ENCODE measurements around the gene SMDT1.
A peak's percentile ranks its signal among the peaks of the same experiment; 100 is the strongest.
"Not testable (repeated sequence)": the region's sequence is repeated elsewhere in the genome, so short reads cannot be mapped to it uniquely, and the experiment has no call there.

The SMDT1 gene

DNA sequence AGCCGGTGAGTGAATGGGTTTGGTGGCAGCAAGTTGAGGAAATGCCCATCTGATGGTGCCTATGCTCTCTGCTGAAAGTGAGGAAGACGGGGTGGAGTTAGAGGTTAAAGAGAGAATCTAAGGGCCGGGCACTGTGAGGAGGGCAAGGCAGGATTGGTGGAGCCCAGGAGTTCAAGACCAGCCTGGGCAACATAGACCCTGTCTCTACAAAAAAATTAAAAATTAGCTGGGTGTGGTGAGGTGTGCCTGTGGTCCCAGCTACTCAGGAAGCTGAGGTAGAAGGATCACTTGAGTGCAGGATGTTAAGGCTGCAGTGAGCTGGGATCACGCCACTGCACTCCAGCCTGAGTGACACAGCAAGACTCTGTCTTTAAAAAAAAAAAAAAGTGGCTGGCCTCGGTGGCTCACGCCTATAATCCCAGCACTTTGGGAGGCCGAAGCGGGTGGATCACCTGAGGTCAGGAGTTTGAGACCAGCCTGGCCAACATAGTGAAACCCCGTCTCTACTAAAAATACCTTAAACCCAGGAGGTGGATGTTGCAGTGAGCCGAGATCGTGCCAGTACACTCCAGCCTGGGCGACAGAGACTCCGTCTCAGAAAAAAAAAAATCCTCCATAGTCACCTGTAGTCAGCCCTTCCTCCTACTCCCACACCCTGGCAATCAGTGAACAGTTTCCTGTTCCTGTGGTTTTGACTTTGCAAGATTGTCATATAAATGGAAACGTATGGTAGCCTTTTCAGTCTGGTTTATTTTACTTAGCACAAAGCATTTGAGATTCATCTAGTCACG, 40.9 kb downstream of the SMDT1 start:
- not testable (repeated sequence) for H3K36me3 ChIP-seq (ENCODE audit: control insufficient read depth in 4 of 4, insufficient read depth in 4 of 4, low read length in 3 of 4); H3K27ac ChIP-seq (ENCODE audit: insufficient read depth in 1 of 2, low read depth in 1 of 2, low read length in 2 of 2, poor library complexity in 1 of 2, severe bottlenecking in 2 of 2); H3K27me3 ChIP-seq (replicated peaks in 2 of 5; ENCODE audit: control insufficient read depth in 4 of 5, insufficient read depth in 5 of 5, low read length in 4 of 5)
- ChIA-PET POLR2A (interaction anchor here (0.7 kb wide), 1 partner anchor 9 kb away, joined by 4 read pairs; no protein-coding TSS in a partner anchor), CTCF (interaction anchor here (1.8 kb wide), 1 partner anchor 30 kb away, joined by 6 read pairs; the partner anchor contains the start of gene NDUFA6)
- DNase-seq: peak; percentile 51 to 84 (median 72)
- Histone ChIP-seq H3K4me3 (ENCODE audit: control insufficient read depth in 1 of 7, extremely low read depth in 1 of 7, insufficient read depth in 4 of 7, low read depth in 2 of 7, low read length in 6 of 7) (peak overlapping the region in 4 of 7 experiments; percentile 10 to 45 (median 23)), H3K9me3 (ENCODE audit: control extremely low read depth in 1 of 5, control insufficient read depth in 4 of 5, insufficient read depth in 2 of 5, low read depth in 1 of 5, low read length in 4 of 5) (peaks cover 0 to 13% (median 4%) of the 10 kb centered on the region in 5 experiments), H3K4me1 (ENCODE audit: control extremely low read depth in 1 of 4, control insufficient read depth in 4 of 4, insufficient read depth in 4 of 4, low read length in 3 of 4) (peaks cover 0 to 21% (median 17%) of the 10 kb centered on the region in 4 experiments)
- WGBS (ENCODE audit: insufficient coverage): 0% methylated on average over 6 of the region's 15 CpGs

DNA sequence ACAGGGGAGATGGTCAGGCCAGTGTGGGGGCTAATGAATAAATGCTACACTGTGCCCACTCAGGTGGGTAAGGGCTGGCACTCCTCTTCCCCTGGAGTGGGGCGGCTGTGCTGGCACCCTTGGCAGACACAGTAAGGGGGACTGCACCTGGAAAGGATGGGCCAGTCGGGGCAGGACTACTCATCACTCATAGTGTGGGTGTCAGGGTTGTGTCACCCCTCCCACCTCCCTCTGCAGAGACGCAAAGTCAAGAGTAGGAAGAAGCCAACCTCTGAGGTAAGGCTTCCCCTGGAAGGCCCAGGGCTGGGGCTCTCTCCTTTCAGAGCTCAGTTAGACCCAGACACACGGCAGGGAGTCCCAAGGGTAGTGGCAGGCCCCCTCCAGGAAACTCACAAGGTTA, 44.0 kb downstream of the SMDT1 start:
- no CpG with 5 or more reads among the region's 4 CpGs for WGBS (ENCODE audit: insufficient coverage)
- H3K9me3 ChIP-seq (ENCODE audit: control extremely low read depth in 1 of 5, control insufficient read depth in 4 of 5, insufficient read depth in 2 of 5, low read depth in 1 of 5, low read length in 4 of 5); POLR2A ChIA-PET; H3K27ac ChIP-seq (ENCODE audit: insufficient read depth in 1 of 2, low read depth in 1 of 2, low read length in 2 of 2, poor library complexity in 1 of 2, severe bottlenecking in 2 of 2); CTCF ChIA-PET; H3K27me3 ChIP-seq (replicated peaks in 2 of 5; ENCODE audit: control insufficient read depth in 4 of 5, insufficient read depth in 5 of 5, low read length in 4 of 5); H3K36me3 ChIP-seq (ENCODE audit: control insufficient read depth in 4 of 4, insufficient read depth in 4 of 4, low read length in 3 of 4); DNase-seq; H3K4me3 ChIP-seq (ENCODE audit: control insufficient read depth in 1 of 7, extremely low read depth in 1 of 7, insufficient read depth in 4 of 7, low read depth in 2 of 7, low read length in 6 of 7): not testable (repeated sequence)
- peaks cover 0 to 21% (median 17%) of the 10 kb centered on the region in 4 experiments for H3K4me1 ChIP-seq (ENCODE audit: control extremely low read depth in 1 of 4, control insufficient read depth in 4 of 4, insufficient read depth in 4 of 4, low read length in 3 of 4)

- POLR2A ChIA-PET: no interaction called here
- Histone ChIP-seq H3K4me3 (ENCODE audit: control insufficient read depth in 1 of 7, extremely low read depth in 1 of 7, insufficient read depth in 4 of 7, low read depth in 2 of 7, low read length in 6 of 7) (no peak overlapping the region), H3K27me3 (replicated peaks in 2 of 5; ENCODE audit: control insufficient read depth in 4 of 5, insufficient read depth in 5 of 5, low read length in 4 of 5) (peaks cover 0 to 13% (median 0%) of the 10 kb centered on the region in 5 experiments), H3K9me3 (ENCODE audit: control extremely low read depth in 1 of 5, control insufficient read depth in 4 of 5, insufficient read depth in 2 of 5, low read depth in 1 of 5, low read length in 4 of 5) (no peaks in the 10 kb centered on the region), H3K27ac (ENCODE audit: insufficient read depth in 1 of 2, low read depth in 1 of 2, low read length in 2 of 2, poor library complexity in 1 of 2, severe bottlenecking in 2 of 2) (no peak overlapping the region), H3K36me3 (ENCODE audit: control insufficient read depth in 4 of 4, insufficient read depth in 4 of 4, low read length in 3 of 4) (no peaks in the 10 kb centered on the region), H3K4me1 (ENCODE audit: control extremely low read depth in 1 of 4, control insufficient read depth in 4 of 4, insufficient read depth in 4 of 4, low read length in 3 of 4) (no peaks in the 10 kb centered on the region)
- CTCF ChIA-PET: interaction anchor here (0.7 kb wide), 1 partner anchor 12 kb away, joined by 3 read pairs; no protein-coding TSS in a partner anchor
- 96% methylated on average over 15 of the region's 16 CpGs for WGBS (ENCODE audit: insufficient coverage)
- DNase-seq: no peak
These were observed 48.1 kb downstream of the SMDT1 start for GRCh38 chr22:42127606-42128005.

- WGBS (ENCODE audit: insufficient coverage): 95% methylated on average over 8 of the region's 13 CpGs
- DNase-seq; POLR2A ChIA-PET; H3K9me3 ChIP-seq (ENCODE audit: control extremely low read depth in 1 of 5, control insufficient read depth in 4 of 5, insufficient read depth in 2 of 5, low read depth in 1 of 5, low read length in 4 of 5); H3K4me1 ChIP-seq (ENCODE audit: control extremely low read depth in 1 of 4, control insufficient read depth in 4 of 4, insufficient read depth in 4 of 4, low read length in 3 of 4); H3K27ac ChIP-seq (ENCODE audit: insufficient read depth in 1 of 2, low read depth in 1 of 2, low read length in 2 of 2, poor library complexity in 1 of 2, severe bottlenecking in 2 of 2); H3K36me3 ChIP-seq (ENCODE audit: control insufficient read depth in 4 of 4, insufficient read depth in 4 of 4, low read length in 3 of 4); H3K4me3 ChIP-seq (ENCODE audit: control insufficient read depth in 1 of 7, extremely low read depth in 1 of 7, insufficient read depth in 4 of 7, low read depth in 2 of 7, low read length in 6 of 7): not testable (repeated sequence)
- H3K27me3 ChIP-seq (replicated peaks in 2 of 5; ENCODE audit: control insufficient read depth in 4 of 5, insufficient read depth in 5 of 5, low read length in 4 of 5): peaks cover 0 to 14% (median 0%) of the 10 kb centered on the region in 5 experiments
- CTCF ChIA-PET: interaction anchor here (0.7 kb wide), 1 partner anchor 12 kb away, joined by 3 read pairs; no protein-coding TSS in a partner anchor
These were observed 48.5 kb downstream of the SMDT1 start for GRCh38 chr22:42128007-42128406.

GRCh38 chr22:42128776-42129694, 49.5 kb downstream of the SMDT1 start:
- CTCF ChIA-PET; H3K4me1 ChIP-seq (ENCODE audit: control extremely low read depth in 1 of 4, control insufficient read depth in 4 of 4, insufficient read depth in 4 of 4, low read length in 3 of 4); DNase-seq; H3K4me3 ChIP-seq (ENCODE audit: control insufficient read depth in 1 of 7, extremely low read depth in 1 of 7, insufficient read depth in 4 of 7, low read depth in 2 of 7, low read length in 6 of 7); H3K27ac ChIP-seq (ENCODE audit: insufficient read depth in 1 of 2, low read depth in 1 of 2, low read length in 2 of 2, poor library complexity in 1 of 2, severe bottlenecking in 2 of 2); H3K9me3 ChIP-seq (ENCODE audit: control extremely low read depth in 1 of 5, control insufficient read depth in 4 of 5, insufficient read depth in 2 of 5, low read depth in 1 of 5, low read length in 4 of 5); H3K36me3 ChIP-seq (ENCODE audit: control insufficient read depth in 4 of 4, insufficient read depth in 4 of 4, low read length in 3 of 4): not testable (repeated sequence)
- H3K27me3 ChIP-seq (replicated peaks in 2 of 5; ENCODE audit: control insufficient read depth in 4 of 5, insufficient read depth in 5 of 5, low read length in 4 of 5): peaks cover 0 to 16% (median 0%) of the 10 kb centered on the region in 5 experiments
- POLR2A ChIA-PET: interaction anchor here (0.6 kb wide), 1 partner anchor 8 kb away, joined by 4 read pairs; no protein-coding TSS in a partner anchor
- 71% methylated on average over 34 of the region's 65 CpGs for WGBS (ENCODE audit: insufficient coverage)

GRCh38 chr22:42130182-42130581, 50.7 kb downstream of the SMDT1 start:
- H3K4me1 ChIP-seq (ENCODE audit: control extremely low read depth in 1 of 4, control insufficient read depth in 4 of 4, insufficient read depth in 4 of 4, low read length in 3 of 4); H3K27ac ChIP-seq (ENCODE audit: insufficient read depth in 1 of 2, low read depth in 1 of 2, low read length in 2 of 2, poor library complexity in 1 of 2, severe bottlenecking in 2 of 2); H3K9me3 ChIP-seq (ENCODE audit: control extremely low read depth in 1 of 5, control insufficient read depth in 4 of 5, insufficient read depth in 2 of 5, low read depth in 1 of 5, low read length in 4 of 5); POLR2A ChIA-PET; H3K4me3 ChIP-seq (ENCODE audit: control insufficient read depth in 1 of 7, extremely low read depth in 1 of 7, insufficient read depth in 4 of 7, low read depth in 2 of 7, low read length in 6 of 7); DNase-seq; H3K36me3 ChIP-seq (ENCODE audit: control insufficient read depth in 4 of 4, insufficient read depth in 4 of 4, low read length in 3 of 4): not testable (repeated sequence)
- H3K27me3 ChIP-seq (replicated peaks in 2 of 5; ENCODE audit: control insufficient read depth in 4 of 5, insufficient read depth in 5 of 5, low read length in 4 of 5): peaks cover 0 to 21% (median 0%) of the 10 kb centered on the region in 5 experiments
- WGBS (ENCODE audit: insufficient coverage): 22% methylated on average over 1 of the region's 7 CpGs
- CTCF ChIA-PET: interaction anchor here (1.4 kb wide), 1 partner anchor 25 kb away, joined by 3 read pairs; no protein-coding TSS in a partner anchor

All from common myeloid progenitor, CD34-positive (primary cell).